ENCODE measurements around the gene CHCHD6. TPM values are rescaled to one million over a fixed set of nuclear protein-coding genes. Genes with fewer than 3 reads are reported as not detected.

The CHCHD6 gene
- total and polyA plus RNA-seq, 2 donors (not counting 3 experiments of a cell fraction or from before 2014, with no cell fraction given), result 8.4 to 10.1 TPM

DNA sequence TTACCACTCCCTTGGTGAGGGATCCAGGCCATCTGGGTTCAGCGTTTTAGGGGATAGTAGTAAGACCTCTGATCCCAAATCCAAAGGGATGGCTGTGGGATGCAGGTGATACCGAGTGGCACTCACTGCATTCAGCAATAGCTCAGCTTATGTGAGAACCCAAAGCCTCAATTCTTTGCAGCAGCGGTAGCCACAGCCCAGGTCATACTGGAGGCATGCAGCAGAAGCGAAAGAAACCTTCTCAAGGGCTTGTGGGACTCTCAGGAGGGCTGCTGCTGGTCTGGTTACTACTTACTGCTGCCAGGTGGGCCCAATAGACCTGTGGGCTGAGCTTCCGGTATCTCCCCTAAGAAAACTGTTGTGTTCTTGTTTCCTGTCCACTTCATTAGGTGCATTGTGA lies 38.0 kb downstream of the CHCHD6 start:
- intact Hi-C loops (cut with micrococcal nuclease) (no loop called here), dilution Hi-C loops (cut with MboI; ENCODE audit: extremely low pct_ligation_motif_present, low sequenced_read_pairs) (no loop called here)
- Histone ChIP-seq H3K9me1 (replicated peaks; ENCODE audit: control insufficient read depth, extremely low read depth, insufficient read depth, low read length) (no peaks in the 10 kb centered on the region), H3K9ac (replicated peaks; ENCODE audit: extremely low read depth, insufficient read depth, low read length) (no peak overlapping the region), H4K20me1 (replicated peaks; ENCODE audit: control insufficient read depth, extremely low read depth, insufficient read depth, low read length) (no peaks in the 10 kb centered on the region), H3K4me2 (ENCODE audit: insufficient read depth, low read length) (no peak overlapping the region), H3K4me3 (replicated peaks in 1 of 3; ENCODE audit: insufficient read depth in 1 of 3, low read depth in 1 of 3, low read length in 3 of 3) (no peak overlapping the region), H3K36me3 (ENCODE audit: control insufficient read depth in 2 of 2, extremely low read depth in 1 of 2, insufficient read depth in 2 of 2, low read length in 2 of 2) (no peaks in the 10 kb centered on the region), H3K27ac (ENCODE audit: insufficient read depth, low read depth, low read length) (no peak overlapping the region), H2AFZ (ENCODE audit: low read depth, low read length) (no peak overlapping the region), H3K9me3 (replicated peaks; ENCODE audit: control insufficient read depth, insufficient read depth, low read length) (no peaks in the 10 kb centered on the region), H3K4me1 (ENCODE audit: control insufficient read depth, extremely low read depth, insufficient read depth, low read length) (no peaks in the 10 kb centered on the region), H3K27me3 (ENCODE audit: control insufficient read depth in 2 of 2, insufficient read depth in 2 of 2, low read length in 2 of 2) (no peaks in the 10 kb centered on the region), H3K79me2 (ENCODE audit: control insufficient read depth, insufficient read depth, low read length) (no peaks in the 10 kb centered on the region)
- DNase-seq (ENCODE audit: low read depth, low spot score), result no peak
- ChIA-PET POLR2A (no interaction called here), CTCF (no interaction called here)
- FAIRE-seq, result no peak
- BruUV-seq (replicated peaks), result no TSS peak
- TF ChIP-seq EZH2 (IDR thresholded peaks at IDR 0.05; ENCODE audit: borderline replicate concordance, low read depth, low read length, severe bottlenecking), result no peak
- no peak for TF ChIP-seq POLR2AphosphoS5 (IDR thresholded peaks at IDR 0.05; ENCODE audit: insufficient read depth, low read depth, low read length)
- TF ChIP-seq POLR2A (IDR thresholded peaks at IDR 0.05; ENCODE audit: low read depth, low read length), result no peak
- TF ChIP-seq GATA2 (IDR thresholded peaks at IDR 0.05; ENCODE audit: insufficient read depth, insufficient read length, low read depth, low read length), result no peak
- no peak for TF ChIP-seq FOS (IDR thresholded peaks at IDR 0.05; ENCODE audit: borderline replicate concordance, insufficient read depth, low read length)
- TF ChIP-seq MYC (IDR thresholded peaks at IDR 0.05; ENCODE audit: low read depth, low read length), result no peak
- TF ChIP-seq, protein P1, sequence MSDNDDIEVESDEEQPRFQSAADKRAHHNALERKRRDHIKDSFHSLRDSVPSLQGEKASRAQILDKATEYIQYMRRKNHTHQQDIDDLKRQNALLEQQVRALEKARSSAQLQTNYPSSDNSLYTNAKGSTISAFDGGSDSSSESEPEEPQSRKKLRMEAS (IDR thresholded peaks at IDR 0.05; ENCODE audit: insufficient read depth, insufficient read length), result no peak
- TF ChIP-seq, protein P2, sequence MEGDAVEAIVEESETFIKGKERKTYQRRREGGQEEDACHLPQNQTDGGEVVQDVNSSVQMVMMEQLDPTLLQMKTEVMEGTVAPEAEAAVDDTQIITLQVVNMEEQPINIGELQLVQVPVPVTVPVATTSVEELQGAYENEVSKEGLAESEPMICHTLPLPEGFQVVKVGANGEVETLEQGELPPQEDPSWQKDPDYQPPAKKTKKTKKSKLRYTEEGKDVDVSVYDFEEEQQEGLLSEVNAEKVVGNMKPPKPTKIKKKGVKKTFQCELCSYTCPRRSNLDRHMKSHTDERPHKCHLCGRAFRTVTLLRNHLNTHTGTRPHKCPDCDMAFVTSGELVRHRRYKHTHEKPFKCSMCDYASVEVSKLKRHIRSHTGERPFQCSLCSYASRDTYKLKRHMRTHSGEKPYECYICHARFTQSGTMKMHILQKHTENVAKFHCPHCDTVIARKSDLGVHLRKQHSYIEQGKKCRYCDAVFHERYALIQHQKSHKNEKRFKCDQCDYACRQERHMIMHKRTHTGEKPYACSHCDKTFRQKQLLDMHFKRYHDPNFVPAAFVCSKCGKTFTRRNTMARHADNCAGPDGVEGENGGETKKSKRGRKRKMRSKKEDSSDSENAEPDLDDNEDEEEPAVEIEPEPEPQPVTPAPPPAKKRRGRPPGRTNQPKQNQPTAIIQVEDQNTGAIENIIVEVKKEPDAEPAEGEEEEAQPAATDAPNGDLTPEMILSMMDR (IDR thresholded peaks at IDR 0.05; ENCODE audit: extremely low read depth in 1 of 2, insufficient read depth in 1 of 2, low read depth in 1 of 2, low read length in 2 of 2), result no peak
- no peak for TF ChIP-seq JUN (IDR thresholded peaks at IDR 0.05; ENCODE audit: borderline replicate concordance, insufficient read depth, insufficient read length, low read depth)

All from endothelial cell of umbilical vein (primary cell).